Omental fat pad (tissue), 4 donors: ENCODE data around the gene TLR8. TPM values are rescaled to one million over a fixed set of nuclear protein-coding genes. Genes with fewer than 3 reads are reported as not detected.

Experiments used
- ATAC-seq: fragments of 150-250 bp; one replicate; pipeline ENCODE4 v1.9.1; 2016; ENCODE audit warnings: mild to moderate bottlenecking, moderate library complexity; ENCODE audit not compliant: low FRiP score
- DNase-seq: peaks from one replicate; pipeline ENCODE4 v3.0.0-alpha.2; 2019; ENCODE audit warnings: low spot score
- total RNA-seq, 4 donors: library from RNA; depleted of rRNA; stranded (reverse); fragments of >200 nt; gene quantifications; one replicate each; pipeline ENCODE4 v1.1.0, GENCODE V29; 2016
- TF ChIP-seq, protein P1 (sequence below), 3 donors: fragments of 450-650 bp; IDR thresholded peaks; one replicate each; pipeline ENCODE4 v1.5.1; 2016 to 2017; ENCODE audit warnings: antibody characterized with exemption in 3 of 3, mild to moderate bottlenecking in 3 of 3, moderate library complexity in 2 of 3

Gene TLR8
- total RNA-seq, 4 donors from 2014 or later = 1.4 to 10.9 (median 6.1) TPM

DNA sequence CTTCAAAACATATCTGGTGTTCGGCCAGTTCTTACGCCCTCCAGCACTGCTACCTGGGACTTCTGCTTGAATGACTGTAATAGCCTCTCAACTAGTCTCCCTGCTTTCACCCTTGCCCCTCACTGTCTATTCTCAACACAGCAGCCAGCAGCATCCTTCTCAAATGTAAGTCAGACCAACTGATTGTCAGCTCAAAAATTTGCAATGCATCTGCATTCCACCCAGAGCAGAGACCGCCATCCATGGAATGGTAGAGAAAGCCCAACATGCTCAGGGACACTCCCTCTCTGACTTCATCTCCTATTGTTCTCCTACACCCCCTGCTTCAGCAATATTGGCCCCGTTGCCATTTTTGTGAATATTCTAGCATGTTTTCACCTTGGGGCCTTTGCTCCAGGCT, 33.7 kb upstream of the TLR8 start:
- DNase-seq (no peak), ATAC-seq (no peak)
- TF ChIP-seq, protein P1, sequence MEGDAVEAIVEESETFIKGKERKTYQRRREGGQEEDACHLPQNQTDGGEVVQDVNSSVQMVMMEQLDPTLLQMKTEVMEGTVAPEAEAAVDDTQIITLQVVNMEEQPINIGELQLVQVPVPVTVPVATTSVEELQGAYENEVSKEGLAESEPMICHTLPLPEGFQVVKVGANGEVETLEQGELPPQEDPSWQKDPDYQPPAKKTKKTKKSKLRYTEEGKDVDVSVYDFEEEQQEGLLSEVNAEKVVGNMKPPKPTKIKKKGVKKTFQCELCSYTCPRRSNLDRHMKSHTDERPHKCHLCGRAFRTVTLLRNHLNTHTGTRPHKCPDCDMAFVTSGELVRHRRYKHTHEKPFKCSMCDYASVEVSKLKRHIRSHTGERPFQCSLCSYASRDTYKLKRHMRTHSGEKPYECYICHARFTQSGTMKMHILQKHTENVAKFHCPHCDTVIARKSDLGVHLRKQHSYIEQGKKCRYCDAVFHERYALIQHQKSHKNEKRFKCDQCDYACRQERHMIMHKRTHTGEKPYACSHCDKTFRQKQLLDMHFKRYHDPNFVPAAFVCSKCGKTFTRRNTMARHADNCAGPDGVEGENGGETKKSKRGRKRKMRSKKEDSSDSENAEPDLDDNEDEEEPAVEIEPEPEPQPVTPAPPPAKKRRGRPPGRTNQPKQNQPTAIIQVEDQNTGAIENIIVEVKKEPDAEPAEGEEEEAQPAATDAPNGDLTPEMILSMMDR (IDR thresholded peaks at IDR 0.05) = no peak

DNA sequence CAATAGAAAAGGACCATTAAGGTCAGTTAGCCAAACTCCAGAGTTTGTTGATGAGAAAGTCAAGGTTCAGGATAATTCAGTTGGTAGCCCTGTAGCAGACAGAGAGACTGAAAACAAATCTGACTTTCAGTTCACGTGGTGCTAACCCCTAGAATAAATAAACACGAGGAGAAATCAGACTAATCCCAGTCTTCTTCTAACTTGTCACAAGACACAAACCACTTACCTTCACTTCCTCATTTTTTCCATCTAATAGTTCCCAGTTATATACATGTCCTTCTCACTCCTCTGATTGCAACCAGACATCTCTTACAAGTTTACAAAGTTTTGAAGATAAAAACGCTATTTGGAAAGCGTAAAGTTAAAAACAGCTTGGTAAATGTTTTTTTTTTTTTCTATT, 31.8 kb upstream of the TLR8 start:
- no peak for ATAC-seq
- TF ChIP-seq, protein P1 (IDR thresholded peaks at IDR 0.05) = no peak
- DNase-seq = no peak

DNA sequence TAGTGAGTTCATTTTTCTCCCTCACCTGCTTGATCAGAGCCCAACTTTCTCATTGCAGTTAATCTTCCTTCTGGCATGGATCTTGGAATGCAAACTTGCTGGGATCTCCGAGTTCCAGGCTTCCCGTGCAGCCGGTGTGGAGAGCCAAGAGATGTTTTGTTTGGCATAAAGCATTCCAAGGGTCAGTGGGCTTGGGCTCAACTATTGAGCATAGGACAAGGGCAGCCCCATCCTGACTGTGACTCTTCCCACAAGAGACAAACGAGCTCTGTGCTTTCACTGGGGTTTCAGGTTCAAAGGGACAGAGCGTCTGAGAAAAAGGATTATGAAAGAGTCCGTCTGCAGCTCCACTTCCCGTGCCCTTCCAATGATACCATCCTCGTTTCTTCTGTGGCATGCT, 29.0 kb upstream of the TLR8 start:
- DNase-seq (no peak), ATAC-seq (no peak)
- TF ChIP-seq, protein P1 (IDR thresholded peaks at IDR 0.05) = no peak

DNA sequence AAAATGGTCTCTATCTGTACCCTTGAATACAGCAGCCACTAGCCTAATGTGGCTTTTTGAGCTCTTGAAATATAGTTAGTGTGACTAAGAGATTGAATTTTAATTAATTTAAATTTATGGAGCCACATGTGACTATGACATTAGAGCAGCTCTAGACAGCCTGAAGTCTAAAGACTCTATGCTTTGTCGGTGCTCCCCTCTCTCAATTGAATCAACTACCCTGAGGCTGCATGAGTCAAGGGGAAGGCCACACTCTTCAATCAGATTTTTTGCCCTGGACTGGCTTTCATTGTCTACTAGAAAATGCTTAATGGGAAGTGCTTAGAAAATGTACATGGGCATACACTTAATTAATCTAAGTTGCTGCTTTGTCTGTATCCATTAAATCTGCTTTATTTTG, 27.9 kb upstream of the TLR8 start:
- ATAC-seq = no peak
- no peak for DNase-seq
- TF ChIP-seq, protein P1 (IDR thresholded peaks at IDR 0.05) = no peak

DNA sequence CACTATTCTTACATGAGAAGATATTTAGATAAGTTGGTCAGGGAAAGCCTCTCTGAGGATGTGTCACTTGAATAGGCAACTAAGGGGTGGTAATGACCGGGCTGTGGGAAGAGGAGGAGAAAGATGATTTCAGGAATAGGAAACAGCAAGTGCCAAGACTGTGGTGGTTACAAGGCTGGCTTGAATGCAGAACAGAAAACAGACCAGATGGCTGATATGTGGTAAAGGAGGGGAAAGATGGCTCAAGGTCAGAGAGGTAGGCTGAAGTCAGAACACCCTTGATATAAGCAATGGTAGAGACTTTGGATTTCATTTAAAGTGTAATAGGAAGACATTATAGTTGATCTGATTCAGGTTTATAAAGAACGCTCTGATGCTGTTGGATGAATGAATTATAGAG, 24.5 kb upstream of the TLR8 start:
- ATAC-seq (no peak), DNase-seq (no peak)
- TF ChIP-seq, protein P1 (IDR thresholded peaks at IDR 0.05) = no peak

DNA sequence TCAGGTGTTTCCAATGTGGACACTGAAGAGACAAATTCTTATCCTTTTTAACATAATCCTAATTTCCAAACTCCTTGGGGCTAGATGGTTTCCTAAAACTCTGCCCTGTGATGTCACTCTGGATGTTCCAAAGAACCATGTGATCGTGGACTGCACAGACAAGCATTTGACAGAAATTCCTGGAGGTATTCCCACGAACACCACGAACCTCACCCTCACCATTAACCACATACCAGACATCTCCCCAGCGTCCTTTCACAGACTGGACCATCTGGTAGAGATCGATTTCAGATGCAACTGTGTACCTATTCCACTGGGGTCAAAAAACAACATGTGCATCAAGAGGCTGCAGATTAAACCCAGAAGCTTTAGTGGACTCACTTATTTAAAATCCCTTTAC, 20.9 kb upstream of the TLR8 start:
- ATAC-seq = no peak
- DNase-seq = no peak
- TF ChIP-seq, protein P1 (IDR thresholded peaks at IDR 0.05) = no peak

DNA sequence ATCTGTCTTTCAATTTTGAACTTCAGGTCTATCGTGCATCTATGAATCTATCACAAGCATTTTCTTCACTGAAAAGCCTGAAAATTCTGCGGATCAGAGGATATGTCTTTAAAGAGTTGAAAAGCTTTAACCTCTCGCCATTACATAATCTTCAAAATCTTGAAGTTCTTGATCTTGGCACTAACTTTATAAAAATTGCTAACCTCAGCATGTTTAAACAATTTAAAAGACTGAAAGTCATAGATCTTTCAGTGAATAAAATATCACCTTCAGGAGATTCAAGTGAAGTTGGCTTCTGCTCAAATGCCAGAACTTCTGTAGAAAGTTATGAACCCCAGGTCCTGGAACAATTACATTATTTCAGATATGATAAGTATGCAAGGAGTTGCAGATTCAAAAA, 19.9 kb upstream of the TLR8 start:
- DNase-seq (no peak), ATAC-seq (no peak)
- TF ChIP-seq, protein P1 (IDR thresholded peaks at IDR 0.05) = no peak
